Measurements from ENCODE around the gene EDA. TPM values are rescaled to one million over a fixed set of nuclear protein-coding genes. Genes with fewer than 3 reads are reported as not detected.

The EDA gene
- total and polyA plus RNA-seq, 10 of the 15 experiments (the other 5 are each of a cell fraction or from before 2014, with no cell fraction given), result 0.06 TPM; not detected in 9

DNA sequence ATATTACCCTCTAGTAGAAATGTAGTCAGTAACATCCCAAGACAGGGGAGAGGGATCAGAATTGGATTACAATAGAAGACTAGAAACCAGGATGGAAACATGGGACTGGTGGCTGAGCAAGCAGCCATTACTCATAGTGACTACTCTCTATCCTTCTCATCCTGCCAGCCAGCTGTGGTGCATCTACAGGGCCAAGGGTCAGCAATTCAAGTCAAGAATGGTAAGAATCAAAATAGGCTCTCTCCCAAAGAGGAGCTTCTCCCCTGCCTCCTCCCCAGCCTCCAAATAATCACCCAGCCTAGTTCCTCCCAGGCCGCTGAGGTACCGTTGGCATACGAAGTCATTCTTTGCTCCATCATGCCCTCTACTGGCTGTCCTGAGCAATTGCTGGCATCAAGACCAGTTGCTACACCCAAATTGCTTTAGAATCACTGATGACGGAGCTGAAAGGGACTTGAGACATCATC is 414.4 kb downstream of the EDA start:
- in situ Hi-C loops (cut with MboI) (loop anchor here (10.0 to 25.0 kb wide), 3 partner anchors 107 to 496 kb away; partner anchors contain the start of genes DLG3 and IGBP1), intact Hi-C loops (cut with micrococcal nuclease; ENCODE audit: unreplicated experiment) (loop anchor here (1.0 to 5.0 kb wide), 4 partner anchors 232 to 538 kb away; partner anchors contain the start of gene P2RY4)
- Histone ChIP-seq H3K79me2 (ENCODE audit: control insufficient read depth, insufficient read depth, low read length) (no peaks in the 10 kb centered on the region), H3K27ac (ENCODE audit: control insufficient read depth, insufficient read depth) (no peak overlapping the region), H3K36me3 (ENCODE audit: control insufficient read depth in 2 of 2, insufficient read depth in 2 of 2, low read length in 1 of 2) (no peaks in the 10 kb centered on the region), H3K4me2 (ENCODE audit: control insufficient read depth, insufficient read depth) (no peak overlapping the region), H3K9me3 (replicated peaks; ENCODE audit: control insufficient read depth, insufficient read depth, low read length) (no peaks in the 10 kb centered on the region), H3K9ac (ENCODE audit: control insufficient read depth, insufficient read depth, low read length) (no peak overlapping the region), H3K27me3 (replicated peaks in 1 of 2; ENCODE audit: control insufficient read depth in 2 of 2, insufficient read depth in 2 of 2, low read length in 1 of 2) (no peaks in the 10 kb centered on the region), H3K4me3 (no peak overlapping the region), H3K4me1 (ENCODE audit: control insufficient read depth, insufficient read depth, low read length) (no peaks in the 10 kb centered on the region), H4K20me1 (ENCODE audit: control insufficient read depth, insufficient read depth) (no peaks in the 10 kb centered on the region), H2AFZ (ENCODE audit: control insufficient read depth, low read depth, low read length) (no peak overlapping the region)
- WGBS (ENCODE audit: insufficient coverage, insufficient replicate concordance, low lambda C conversion rate, missing lambda C conversion rate), result 3% methylated on average over 4 of the region's 4 CpGs
- ChIA-PET POLR2A (no interaction called here), RAD21 (ENCODE audit: unreplicated experiment) (interaction anchor here (0.8 to 2.1 kb wide), 6 partner anchors 67 to 606 kb away, joined by 3 to 10 read pairs (median 4); no protein-coding TSS in a partner anchor), CTCF (interaction anchor here (0.5 to 7.0 kb wide), 25 partner anchors 10 to 1297 kb away, joined by 3 to 66 read pairs (median 4); partner anchors contain the start of gene IGBP1), SMC1A (ENCODE audit: uncharacterized antibody, unreplicated experiment) (interaction anchor here (0.9 to 2.1 kb wide), 9 partner anchors 27 to 1297 kb away, joined by 3 to 8 read pairs (median 3); no protein-coding TSS in a partner anchor)
- peak; percentile 86 for ATAC-seq
- TF ChIP-seq YY1 (IDR thresholded peaks at IDR 0.05; ENCODE audit: low read depth, low read length) (0 out of 2 replicates have a peak, but pooled peaks have one; percentile 11), SREBF1 (IDR thresholded peaks at IDR 0.05; ENCODE audit: low read length) (no peak), SMC3 (IDR thresholded peaks at IDR 0.05; ENCODE audit: borderline replicate concordance, low read length) (peak; percentile 70), TARDBP (IDR thresholded peaks at IDR 0.05; ENCODE audit: borderline replicate concordance) (no peak), RAD21 (IDR thresholded peaks at IDR 0.05; ENCODE audit: insufficient read depth, low read depth, low read length) (peak; percentile 67), RFX5 (IDR thresholded peaks at IDR 0.05; ENCODE audit: low read depth, low read length) (no peak), HDGF (IDR thresholded peaks at IDR 0.05) (no peak), SUPT20H (IDR thresholded peaks at IDR 0.05; ENCODE audit: borderline replicate concordance, control insufficient read depth, low read depth, low read length) (no peak)
- TF ChIP-seq, protein P1, sequence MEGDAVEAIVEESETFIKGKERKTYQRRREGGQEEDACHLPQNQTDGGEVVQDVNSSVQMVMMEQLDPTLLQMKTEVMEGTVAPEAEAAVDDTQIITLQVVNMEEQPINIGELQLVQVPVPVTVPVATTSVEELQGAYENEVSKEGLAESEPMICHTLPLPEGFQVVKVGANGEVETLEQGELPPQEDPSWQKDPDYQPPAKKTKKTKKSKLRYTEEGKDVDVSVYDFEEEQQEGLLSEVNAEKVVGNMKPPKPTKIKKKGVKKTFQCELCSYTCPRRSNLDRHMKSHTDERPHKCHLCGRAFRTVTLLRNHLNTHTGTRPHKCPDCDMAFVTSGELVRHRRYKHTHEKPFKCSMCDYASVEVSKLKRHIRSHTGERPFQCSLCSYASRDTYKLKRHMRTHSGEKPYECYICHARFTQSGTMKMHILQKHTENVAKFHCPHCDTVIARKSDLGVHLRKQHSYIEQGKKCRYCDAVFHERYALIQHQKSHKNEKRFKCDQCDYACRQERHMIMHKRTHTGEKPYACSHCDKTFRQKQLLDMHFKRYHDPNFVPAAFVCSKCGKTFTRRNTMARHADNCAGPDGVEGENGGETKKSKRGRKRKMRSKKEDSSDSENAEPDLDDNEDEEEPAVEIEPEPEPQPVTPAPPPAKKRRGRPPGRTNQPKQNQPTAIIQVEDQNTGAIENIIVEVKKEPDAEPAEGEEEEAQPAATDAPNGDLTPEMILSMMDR (IDR thresholded peaks at IDR 0.05 in 2 of 3, conservative IDR thresholded peaks at IDR 0.05 in 1 of 3; ENCODE audit: control insufficient read depth in 2 of 3, extremely low read depth in 1 of 3, insufficient read depth in 1 of 3, low read depth in 3 of 3, low read length in 3 of 3), result peak; percentile 70 to 89 (median 81)
- TF ChIP-seq, protein P2, sequence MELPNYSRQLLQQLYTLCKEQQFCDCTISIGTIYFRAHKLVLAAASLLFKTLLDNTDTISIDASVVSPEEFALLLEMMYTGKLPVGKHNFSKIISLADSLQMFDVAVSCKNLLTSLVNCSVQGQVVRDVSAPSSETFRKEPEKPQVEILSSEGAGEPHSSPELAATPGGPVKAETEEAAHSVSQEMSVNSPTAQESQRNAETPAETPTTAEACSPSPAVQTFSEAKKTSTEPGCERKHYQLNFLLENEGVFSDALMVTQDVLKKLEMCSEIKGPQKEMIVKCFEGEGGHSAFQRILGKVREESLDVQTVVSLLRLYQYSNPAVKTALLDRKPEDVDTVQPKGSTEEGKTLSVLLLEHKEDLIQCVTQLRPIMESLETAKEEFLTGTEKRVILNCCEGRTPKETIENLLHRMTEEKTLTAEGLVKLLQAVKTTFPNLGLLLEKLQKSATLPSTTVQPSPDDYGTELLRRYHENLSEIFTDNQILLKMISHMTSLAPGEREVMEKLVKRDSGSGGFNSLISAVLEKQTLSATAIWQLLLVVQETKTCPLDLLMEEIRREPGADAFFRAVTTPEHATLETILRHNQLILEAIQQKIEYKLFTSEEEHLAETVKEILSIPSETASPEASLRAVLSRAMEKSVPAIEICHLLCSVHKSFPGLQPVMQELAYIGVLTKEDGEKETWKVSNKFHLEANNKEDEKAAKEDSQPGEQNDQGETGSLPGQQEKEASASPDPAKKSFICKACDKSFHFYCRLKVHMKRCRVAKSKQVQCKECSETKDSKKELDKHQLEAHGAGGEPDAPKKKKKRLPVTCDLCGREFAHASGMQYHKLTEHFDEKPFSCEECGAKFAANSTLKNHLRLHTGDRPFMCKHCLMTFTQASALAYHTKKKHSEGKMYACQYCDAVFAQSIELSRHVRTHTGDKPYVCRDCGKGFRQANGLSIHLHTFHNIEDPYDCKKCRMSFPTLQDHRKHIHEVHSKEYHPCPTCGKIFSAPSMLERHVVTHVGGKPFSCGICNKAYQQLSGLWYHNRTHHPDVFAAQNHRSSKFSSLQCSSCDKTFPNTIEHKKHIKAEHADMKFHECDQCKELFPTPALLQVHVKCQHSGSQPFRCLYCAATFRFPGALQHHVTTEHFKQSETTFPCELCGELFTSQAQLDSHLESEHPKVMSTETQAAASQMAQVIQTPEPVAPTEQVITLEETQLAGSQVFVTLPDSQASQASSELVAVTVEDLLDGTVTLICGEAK (IDR thresholded peaks at IDR 0.05; ENCODE audit: borderline replicate concordance), result no peak
- no TSS peak for BruUV-seq (replicated peaks)
- DNase-seq (ENCODE audit: low read depth, low spot score), result no peak
- peak; percentile 84 for FAIRE-seq
